AG10803 (cell line): ENCODE measurements around the gene LRRC10.
A peak's percentile ranks its signal among the peaks of the same experiment; 100 is the strongest.

Experiments
- DNase-seq: peaks from one replicate; pipeline ENCODE4 v3.0.0; 2010; ENCODE audit warnings: low read depth
- H3K4me3 ChIP-seq: 2 replicates; pipeline ENCODE4 v1.5.1; 2011; ENCODE audit warnings: mild to moderate bottlenecking, low read length, control low read depth
- CTCF ChIP-seq: conservative IDR thresholded peaks from 2 replicates; pipeline ENCODE4 v1.5.1; 2011; ENCODE audit warnings: mild to moderate bottlenecking, low read length, control low read depth, inconsistent platforms

LRRC10 gene

GRCh38 chr12:69570545-69571399 lies 39.9 kb downstream of the LRRC10 start:
- no peak overlapping the region for H3K4me3 ChIP-seq
- peak; percentile 70 for DNase-seq
- peak; percentile 86 for TF ChIP-seq CTCF

- DNase-seq = peak; percentile 89
- TF ChIP-seq CTCF = no peak
- no peak overlapping the region for H3K4me3 ChIP-seq
Observed at GRCh38 chr12:69570000-69570516, 40.6 kb downstream of the LRRC10 start.

GRCh38 chr12:69569236-69569635 lies 41.5 kb downstream of the LRRC10 start:
- peak; percentile 55 for DNase-seq
- no peak for TF ChIP-seq CTCF
- no peak overlapping the region for H3K4me3 ChIP-seq

GRCh38 chr12:69566603-69567002 lies 44.1 kb downstream of the LRRC10 start:
- no peak for TF ChIP-seq CTCF
- DNase-seq = no peak
- no peak overlapping the region for H3K4me3 ChIP-seq

- no peak for DNase-seq
- no peak for TF ChIP-seq CTCF
- no peak overlapping the region for H3K4me3 ChIP-seq
Observed at GRCh38 chr12:69563166-69563762, 47.4 kb downstream of the LRRC10 start.
